Measurements from ENCODE around the gene SYNE3.

The SYNE3 gene

GRCh38 chr14:95490138-95490509, 26.3 kb downstream of the SYNE3 start:
- Histone ChIP-seq H3K4me1 (no peaks in the 10 kb centered on the region), H3K4me3 (no peak overlapping the region), H3K36me3 (replicated peaks) (no peaks in the 10 kb centered on the region), H3K9me3 (no peaks in the 10 kb centered on the region), H3K27me3 (ENCODE audit: low read depth) (no peaks in the 10 kb centered on the region)
- no peak for DNase-seq (ENCODE audit: low spot score in 2 of 2)
- in situ Hi-C loops (cut with MboI; ENCODE audit: low sequenced_read_pairs), result no loop called here

GRCh38 chr14:95489214-95490137, 27.0 kb downstream of the SYNE3 start:
- H3K9me3 ChIP-seq, result no peaks in the 10 kb centered on the region
- H3K4me1 ChIP-seq, result no peaks in the 10 kb centered on the region
- H3K4me3 ChIP-seq, result no peak overlapping the region
- H3K36me3 ChIP-seq (replicated peaks), result no peaks in the 10 kb centered on the region
- in situ Hi-C loops (cut with MboI; ENCODE audit: low sequenced_read_pairs), result no loop called here
- DNase-seq (ENCODE audit: low spot score in 2 of 2), result no peak
- no peaks in the 10 kb centered on the region for H3K27me3 ChIP-seq (ENCODE audit: low read depth)

GRCh38 chr14:95488376-95489213, 27.9 kb downstream of the SYNE3 start:
- in situ Hi-C loops (cut with MboI; ENCODE audit: low sequenced_read_pairs), result no loop called here
- H3K9me3 ChIP-seq, result no peaks in the 10 kb centered on the region
- no peaks in the 10 kb centered on the region for H3K4me1 ChIP-seq
- H3K36me3 ChIP-seq (replicated peaks), result no peaks in the 10 kb centered on the region
- no peak for DNase-seq (ENCODE audit: low spot score in 2 of 2)
- H3K27me3 ChIP-seq (ENCODE audit: low read depth), result no peaks in the 10 kb centered on the region
- no peak overlapping the region for H3K4me3 ChIP-seq

- Histone ChIP-seq H3K36me3 (replicated peaks) (no peaks in the 10 kb centered on the region), H3K9me3 (no peaks in the 10 kb centered on the region), H3K4me1 (no peaks in the 10 kb centered on the region), H3K27me3 (ENCODE audit: low read depth) (no peaks in the 10 kb centered on the region), H3K4me3 (no peak overlapping the region)
- in situ Hi-C loops (cut with MboI; ENCODE audit: low sequenced_read_pairs), result no loop called here
- DNase-seq (ENCODE audit: low spot score in 2 of 2), result no peak
These were observed 28.8 kb downstream of the SYNE3 start for GRCh38 chr14:95487669-95488084.

- Histone ChIP-seq H3K4me3 (no peak overlapping the region), H3K27me3 (ENCODE audit: low read depth) (no peaks in the 10 kb centered on the region), H3K9me3 (no peaks in the 10 kb centered on the region), H3K36me3 (replicated peaks) (no peaks in the 10 kb centered on the region), H3K4me1 (no peaks in the 10 kb centered on the region)
- no peak for DNase-seq (ENCODE audit: low spot score in 2 of 2)
- in situ Hi-C loops (cut with MboI; ENCODE audit: low sequenced_read_pairs), result no loop called here
These were observed 29.4 kb downstream of the SYNE3 start for GRCh38 chr14:95486875-95487668.

GRCh38 chr14:95485222-95485819, 31.1 kb downstream of the SYNE3 start:
- no peaks in the 10 kb centered on the region for H3K9me3 ChIP-seq
- no peaks in the 10 kb centered on the region for H3K4me1 ChIP-seq
- H3K36me3 ChIP-seq (replicated peaks), result no peaks in the 10 kb centered on the region
- no peak for DNase-seq (ENCODE audit: low spot score in 2 of 2)
- H3K4me3 ChIP-seq, result no peak overlapping the region
- in situ Hi-C loops (cut with MboI; ENCODE audit: low sequenced_read_pairs), result no loop called here
- no peaks in the 10 kb centered on the region for H3K27me3 ChIP-seq (ENCODE audit: low read depth)

- Histone ChIP-seq H3K9me3 (no peaks in the 10 kb centered on the region), H3K27me3 (ENCODE audit: low read depth) (no peaks in the 10 kb centered on the region), H3K36me3 (replicated peaks) (no peaks in the 10 kb centered on the region), H3K4me3 (no peak overlapping the region), H3K4me1 (no peaks in the 10 kb centered on the region)
- DNase-seq (ENCODE audit: low spot score in 2 of 2), result no peak
- in situ Hi-C loops (cut with MboI; ENCODE audit: low sequenced_read_pairs), result no loop called here
These were observed 32.2 kb downstream of the SYNE3 start for GRCh38 chr14:95484296-95484695.

- no peaks in the 10 kb centered on the region for H3K27me3 ChIP-seq (ENCODE audit: low read depth)
- in situ Hi-C loops (cut with MboI; ENCODE audit: low sequenced_read_pairs), result no loop called here
- no peak for DNase-seq (ENCODE audit: low spot score in 2 of 2)
- no peaks in the 10 kb centered on the region for H3K9me3 ChIP-seq
- H3K4me1 ChIP-seq, result no peaks in the 10 kb centered on the region
- no peak overlapping the region for H3K4me3 ChIP-seq
- no peaks in the 10 kb centered on the region for H3K36me3 ChIP-seq (replicated peaks)
These were observed 32.9 kb downstream of the SYNE3 start for GRCh38 chr14:95483309-95484165.

- no peaks in the 10 kb centered on the region for H3K9me3 ChIP-seq
- no peaks in the 10 kb centered on the region for H3K27me3 ChIP-seq (ENCODE audit: low read depth)
- DNase-seq (ENCODE audit: low spot score in 2 of 2), result no peak
- H3K4me1 ChIP-seq, result no peaks in the 10 kb centered on the region
- in situ Hi-C loops (cut with MboI; ENCODE audit: low sequenced_read_pairs), result no loop called here
- H3K4me3 ChIP-seq, result no peak overlapping the region
- H3K36me3 ChIP-seq (replicated peaks), result no peaks in the 10 kb centered on the region
These were observed 33.7 kb downstream of the SYNE3 start for GRCh38 chr14:95482627-95483308.

- no peak overlapping the region for H3K4me3 ChIP-seq
- H3K4me1 ChIP-seq, result no peaks in the 10 kb centered on the region
- no peaks in the 10 kb centered on the region for H3K9me3 ChIP-seq
- DNase-seq (ENCODE audit: low spot score in 2 of 2), result no peak
- in situ Hi-C loops (cut with MboI; ENCODE audit: low sequenced_read_pairs), result no loop called here
- H3K36me3 ChIP-seq (replicated peaks), result no peaks in the 10 kb centered on the region
- no peaks in the 10 kb centered on the region for H3K27me3 ChIP-seq (ENCODE audit: low read depth)
These were observed 34.9 kb downstream of the SYNE3 start for GRCh38 chr14:95481391-95482022.

GRCh38 chr14:95480887-95481226, 35.6 kb downstream of the SYNE3 start:
- no peaks in the 10 kb centered on the region for H3K9me3 ChIP-seq
- no peaks in the 10 kb centered on the region for H3K27me3 ChIP-seq (ENCODE audit: low read depth)
- no peak for DNase-seq (ENCODE audit: low spot score in 2 of 2)
- H3K4me3 ChIP-seq, result no peak overlapping the region
- H3K36me3 ChIP-seq (replicated peaks), result no peaks in the 10 kb centered on the region
- H3K4me1 ChIP-seq, result no peaks in the 10 kb centered on the region
- in situ Hi-C loops (cut with MboI; ENCODE audit: low sequenced_read_pairs), result no loop called here
